HFFc6 (cell line): ENCODE measurements around the gene FRYL. TPM values are rescaled to one million over a fixed set of nuclear protein-coding genes. Genes with fewer than 3 reads are reported as not detected.

Source experiments
- DNase-seq: peaks from one replicate; pipeline ENCODE4 v3.0.0-alpha.2; 2018
- H3K27ac Mint-ChIP-seq: 2 replicates; pipeline ENCODE4 v1.8.0; 2020; ENCODE audit warnings: mild to moderate bottlenecking, mixed read lengths
- H3K27me3 Mint-ChIP-seq: 2 replicates; pipeline ENCODE4 v1.8.0; 2021; ENCODE audit warnings: mild to moderate bottlenecking, moderate library complexity, mixed read lengths; ENCODE audit not compliant: insufficient read depth
- H3K36me3 Mint-ChIP-seq: 2 replicates; pipeline ENCODE4 v1.8.0; 2021; ENCODE audit warnings: low read depth, mixed read lengths
- H3K4me1 Mint-ChIP-seq: 2 replicates; pipeline ENCODE4 v1.8.0; 2020; ENCODE audit warnings: low read depth, mixed read lengths
- H3K4me3 Mint-ChIP-seq: 2 replicates; pipeline ENCODE4 v1.8.0; 2020; ENCODE audit warnings: mild to moderate bottlenecking, moderate library complexity, mixed read lengths
- H3K9me3 Mint-ChIP-seq: 2 replicates; pipeline ENCODE4 v1.8.0; 2020; ENCODE audit warnings: mild to moderate bottlenecking, mixed read lengths
- CTCF ChIP-seq: fragments of 200-600 bp; sonication (generic); IDR thresholded peaks from 2 replicates; pipeline ENCODE4 v1.5.0; 2021; ENCODE audit warnings: antibody characterized with exemption, mild to moderate bottlenecking
- total RNA-seq, 6 experiments: library from RNA; stranded (reverse); fragmentation: NEBNext Ultra II Directional; extraction: Animal tissue kit (Norgen Biotek cat#: 25700); gene quantifications; 2 replicates in 1 of 6; 3 replicates in 5 of 6; pipeline ENCODE4 v1.2.3, GENCODE V29; 2021

Gene FRYL
- total RNA-seq, 6 experiments from 2014 or later: 29.0 to 32.8 (median 30.4) TPM

- no peaks in the 10 kb centered on the region for H3K27me3 Mint-ChIP-seq
- H3K27ac Mint-ChIP-seq: no peak overlapping the region
- H3K4me3 Mint-ChIP-seq: no peak overlapping the region
- no peaks in the 10 kb centered on the region for H3K9me3 Mint-ChIP-seq
- H3K4me1 Mint-ChIP-seq: 0 out of 2 replicates have a peak, but pooled peaks cover 6% of the 10 kb centered on the region
- no peak for TF ChIP-seq CTCF
- no peak for DNase-seq
- peaks cover 10% of the 10 kb centered on the region; the same call in 1 of the 2 replicates for H3K36me3 Mint-ChIP-seq
Observed at GRCh38 chr4:48590884-48591283, 189.2 kb downstream of the FRYL start.

DNA sequence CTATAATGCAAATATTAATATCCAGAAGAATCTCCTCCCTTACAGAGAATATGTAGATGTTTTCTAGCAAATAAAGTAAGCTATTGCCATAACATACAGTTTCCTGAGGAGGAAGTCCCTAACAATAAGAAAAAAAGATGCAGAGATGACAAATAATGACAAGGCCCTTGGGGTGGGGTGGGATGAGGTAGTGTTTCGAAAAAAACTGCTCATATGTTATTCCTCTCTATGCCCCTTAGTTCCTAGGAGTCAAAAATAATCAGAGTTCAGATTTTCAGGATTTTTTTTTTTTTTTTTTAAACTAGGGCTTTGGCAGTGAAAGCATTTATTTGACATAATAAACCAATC, 191.0 kb downstream of the FRYL start:
- no peak for DNase-seq
- Mint-ChIP-seq H3K27me3 (no peaks in the 10 kb centered on the region), H3K36me3 (peaks cover 10% of the 10 kb centered on the region; the same call in 1 of the 2 replicates), H3K4me1 (0 out of 2 replicates have a peak, but pooled peaks cover 6% of the 10 kb centered on the region), H3K27ac (no peak overlapping the region), H3K4me3 (no peak overlapping the region), H3K9me3 (no peaks in the 10 kb centered on the region)
- TF ChIP-seq CTCF: no peak

GRCh38 chr4:48588230-48589097, 191.6 kb downstream of the FRYL start:
- H3K36me3 Mint-ChIP-seq: peaks cover 10% of the 10 kb centered on the region; the same call in 1 of the 2 replicates
- no peak overlapping the region for H3K4me3 Mint-ChIP-seq
- no peak; the same call in 1 of the 2 replicates for TF ChIP-seq CTCF
- H3K27me3 Mint-ChIP-seq: no peaks in the 10 kb centered on the region
- no peaks in the 10 kb centered on the region for H3K9me3 Mint-ChIP-seq
- 0 out of 2 replicates have a peak, but pooled peaks cover 6% of the 10 kb centered on the region for H3K4me1 Mint-ChIP-seq
- DNase-seq: no peak
- no peak overlapping the region; the same call in 1 of the 2 replicates for H3K27ac Mint-ChIP-seq

DNA sequence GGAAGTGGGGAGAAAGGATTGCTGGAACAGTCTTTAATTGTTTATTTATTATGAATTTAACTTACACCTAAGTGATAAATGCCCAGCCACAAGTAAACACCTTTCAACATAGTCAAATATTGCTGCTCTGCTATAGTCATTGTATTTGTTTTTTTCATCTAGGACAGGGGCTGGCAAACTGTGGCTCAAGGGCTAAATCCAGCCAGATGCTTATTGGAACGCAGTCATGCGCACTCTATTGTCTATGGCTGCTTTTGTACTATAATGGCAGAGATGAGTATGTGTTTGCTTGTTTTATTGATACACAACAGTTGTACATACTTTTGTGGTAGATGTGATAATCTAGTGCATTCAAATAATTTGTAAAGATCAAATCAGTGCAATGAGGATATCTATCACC, 194.7 kb downstream of the FRYL start:
- Mint-ChIP-seq H3K9me3 (no peaks in the 10 kb centered on the region), H3K27me3 (no peaks in the 10 kb centered on the region), H3K27ac (no peak overlapping the region), H3K36me3 (peaks cover 10% of the 10 kb centered on the region; the same call in 1 of the 2 replicates), H3K4me1 (0 out of 2 replicates have a peak, but pooled peaks cover 6% of the 10 kb centered on the region), H3K4me3 (no peak overlapping the region)
- DNase-seq: no peak
- no peak for TF ChIP-seq CTCF

DNA sequence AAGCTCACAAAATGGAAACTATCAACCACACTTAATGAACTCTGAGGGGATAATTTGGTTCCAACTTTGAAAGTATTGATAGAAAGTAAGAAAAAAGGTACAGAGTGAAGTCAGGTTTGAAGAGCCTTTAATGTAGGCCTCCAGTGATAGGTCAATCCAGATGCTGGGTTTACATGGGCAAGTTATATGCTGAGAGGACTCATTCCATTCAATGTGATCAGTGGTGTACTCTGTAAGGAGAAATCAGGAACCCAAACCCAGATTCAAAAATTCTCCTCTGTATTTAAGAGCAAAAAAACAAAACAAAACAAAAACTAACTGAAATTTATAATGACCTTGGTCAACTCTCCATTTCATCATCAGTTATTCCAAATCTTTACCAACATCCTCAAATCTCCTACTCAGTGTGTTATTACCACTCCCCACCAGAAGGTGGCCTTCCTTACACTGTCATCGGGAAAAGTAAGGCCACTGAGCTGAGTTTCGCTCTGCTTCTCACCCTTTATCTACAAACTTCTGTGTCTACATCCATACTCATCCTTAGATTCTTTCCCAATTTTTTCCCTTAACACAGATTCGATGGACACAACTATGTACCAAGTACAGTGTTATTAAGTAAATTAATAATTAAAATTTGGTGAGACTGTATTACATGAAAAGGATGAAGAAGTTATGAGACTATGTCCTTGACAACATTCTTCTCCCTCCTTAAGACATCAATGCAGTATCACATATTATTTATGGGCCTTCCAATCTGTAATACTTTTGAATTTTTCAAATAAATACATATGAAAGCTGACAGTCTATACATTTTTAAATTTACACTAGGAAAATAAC, 201.7 kb downstream of the FRYL start:
- Mint-ChIP-seq H3K4me3 (no peak overlapping the region), H3K4me1 (peaks cover 6% of the 10 kb centered on the region), H3K9me3 (no peaks in the 10 kb centered on the region), H3K36me3 (peaks cover 4% of the 10 kb centered on the region; the same call in 1 of the 2 replicates), H3K27me3 (no peaks in the 10 kb centered on the region), H3K27ac (no peak overlapping the region)
- peak; percentile 94 for TF ChIP-seq CTCF
- DNase-seq: peak; percentile 70
